SU-DHL-6 (cell line): ENCODE measurements around the gene U2AF2.
A peak's percentile ranks its signal among the peaks of the same experiment; 100 is the strongest.

Experiments
- H2AFZ ChIP-seq: fragments of 200-600 bp; sonication (generic); 2 replicates; pipeline ENCODE4 v1.6.1; 2014; ENCODE audit warnings: low read depth, mild to moderate bottlenecking, moderate library complexity, mixed read lengths, antibody characterized with exemption, low read length; ENCODE audit not compliant: severe bottlenecking
- H3F3A ChIP-seq: fragments of 200-600 bp; shearing (Covaris generic); 2 replicates; pipeline ENCODE4 v1.6.0; 2016; ENCODE audit warnings: antibody characterized with exemption, mild to moderate bottlenecking; ENCODE audit not compliant: insufficient read depth
- H3K27ac ChIP-seq: fragments of 200-600 bp; sonication (generic); 2 replicates; pipeline ENCODE4 v1.5.1; 2016; ENCODE audit warnings: low read depth, mild to moderate bottlenecking, low read length, moderate library complexity, mixed read lengths
- H3K27me3 ChIP-seq: fragments of 200-600 bp; sonication (generic), shearing (Covaris generic); 2 replicates; pipeline ENCODE4 v1.6.0; 2014; ENCODE audit warnings: mild to moderate bottlenecking, low read length
- H3K36me3 ChIP-seq: fragments of 200-600 bp; sonication (generic); 2 replicates; pipeline ENCODE4 v1.6.1; 2014; ENCODE audit warnings: mild to moderate bottlenecking, low read length, mixed read lengths
- H3K4me2 ChIP-seq: fragments of 300-600, 200-600 bp; shearing (Covaris generic), sonication (generic); 2 replicates; pipeline ENCODE4 v1.6.0; 2014; ENCODE audit warnings: low read length, low read depth, mild to moderate bottlenecking; ENCODE audit not compliant: poor library complexity, severe bottlenecking
- H3K4me3 ChIP-seq: fragments of 200-600 bp; sonication (generic); 2 replicates; pipeline ENCODE4 v1.5.1; 2014; ENCODE audit warnings: antibody characterized with exemption, low read length, mild to moderate bottlenecking, mixed read lengths; ENCODE audit not compliant: insufficient read depth, poor library complexity, severe bottlenecking
- H3K79me2 ChIP-seq: fragments of 200-600 bp; sonication (generic); 2 replicates; pipeline ENCODE4 v1.6.1; 2014; ENCODE audit warnings: mild to moderate bottlenecking, low read length, moderate library complexity; ENCODE audit not compliant: insufficient read depth
- H3K9ac ChIP-seq: fragments of 200-600 bp; sonication (generic); 2 replicates; pipeline ENCODE4 v1.7.0; 2014; ENCODE audit warnings: mild to moderate bottlenecking, low read length
- H3K9me2 ChIP-seq: fragments of 200-600 bp; sonication (generic); replicated peaks from 2 replicates; pipeline ENCODE4 v1.6.1; 2014; ENCODE audit warnings: low read length; ENCODE audit not compliant: insufficient read depth
- H3K9me3 ChIP-seq: fragments of 200-600 bp; sonication (generic); 2 replicates; pipeline ENCODE4 v1.6.1; 2014; ENCODE audit warnings: low read length, mixed read lengths; ENCODE audit not compliant: insufficient read depth
- H4K20me1 ChIP-seq: fragments of 200-600 bp; sonication (generic); 2 replicates; pipeline ENCODE4 v1.6.1; 2014; ENCODE audit warnings: low read depth, mild to moderate bottlenecking, antibody characterized with exemption, low read length, moderate library complexity, mixed read lengths
- EZH2phosphoT487 ChIP-seq: fragments of 200-600 bp; sonication (generic), shearing (Covaris generic); conservative IDR thresholded peaks from 2 replicates; pipeline ENCODE4 v1.6.1; 2018; ENCODE audit warnings: mild to moderate bottlenecking, antibody characterized with exemption, low read length, moderate library complexity, mixed read lengths
- TF ChIP-seq, protein P1 (sequence below): fragments of 200-600 bp; sonication (generic); IDR thresholded peaks from one replicate; pipeline ENCODE4 v1.5.1; 2017; ENCODE audit warnings: antibody characterized with exemption, mild to moderate bottlenecking, low read length, moderate library complexity; ENCODE audit not compliant: insufficient read depth, poor library complexity, severe bottlenecking

The U2AF2 gene

DNA sequence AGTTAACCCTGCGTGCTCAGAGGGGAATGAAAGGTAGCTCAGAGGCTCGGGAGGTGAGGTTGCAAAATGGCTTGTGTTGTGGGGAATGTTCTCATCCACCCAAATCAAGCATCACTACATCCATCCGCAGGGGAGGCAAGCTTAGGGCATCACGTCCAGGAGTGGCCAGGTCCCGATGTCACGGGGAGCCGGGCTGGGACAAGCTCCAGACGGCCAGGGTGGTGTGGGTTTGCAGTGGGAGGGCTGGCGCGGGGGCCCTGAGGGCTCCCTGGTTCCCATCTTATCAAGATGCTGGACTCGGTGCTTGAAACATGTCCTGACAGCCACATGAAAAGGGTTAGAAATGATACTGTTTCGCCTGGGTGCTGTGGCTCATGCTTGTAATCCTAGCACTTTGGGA, 46.0 kb downstream of the U2AF2 start:
- Histone ChIP-seq H3F3A (no peaks in the 10 kb centered on the region), H3K27me3 (no peaks in the 10 kb centered on the region), H4K20me1 (no peaks in the 10 kb centered on the region), H2AFZ (no peak overlapping the region), H3K4me3 (no peak overlapping the region), H3K36me3 (no peaks in the 10 kb centered on the region), H3K9me2 (no peaks in the 10 kb centered on the region), H3K79me2 (no peaks in the 10 kb centered on the region), H3K4me2 (no peak overlapping the region), H3K27ac (no peak overlapping the region), H3K9me3 (no peaks in the 10 kb centered on the region), H3K9ac (no peak overlapping the region)
- TF ChIP-seq, protein P1, sequence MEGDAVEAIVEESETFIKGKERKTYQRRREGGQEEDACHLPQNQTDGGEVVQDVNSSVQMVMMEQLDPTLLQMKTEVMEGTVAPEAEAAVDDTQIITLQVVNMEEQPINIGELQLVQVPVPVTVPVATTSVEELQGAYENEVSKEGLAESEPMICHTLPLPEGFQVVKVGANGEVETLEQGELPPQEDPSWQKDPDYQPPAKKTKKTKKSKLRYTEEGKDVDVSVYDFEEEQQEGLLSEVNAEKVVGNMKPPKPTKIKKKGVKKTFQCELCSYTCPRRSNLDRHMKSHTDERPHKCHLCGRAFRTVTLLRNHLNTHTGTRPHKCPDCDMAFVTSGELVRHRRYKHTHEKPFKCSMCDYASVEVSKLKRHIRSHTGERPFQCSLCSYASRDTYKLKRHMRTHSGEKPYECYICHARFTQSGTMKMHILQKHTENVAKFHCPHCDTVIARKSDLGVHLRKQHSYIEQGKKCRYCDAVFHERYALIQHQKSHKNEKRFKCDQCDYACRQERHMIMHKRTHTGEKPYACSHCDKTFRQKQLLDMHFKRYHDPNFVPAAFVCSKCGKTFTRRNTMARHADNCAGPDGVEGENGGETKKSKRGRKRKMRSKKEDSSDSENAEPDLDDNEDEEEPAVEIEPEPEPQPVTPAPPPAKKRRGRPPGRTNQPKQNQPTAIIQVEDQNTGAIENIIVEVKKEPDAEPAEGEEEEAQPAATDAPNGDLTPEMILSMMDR, result no peak
- no peak for TF ChIP-seq EZH2phosphoT487

DNA sequence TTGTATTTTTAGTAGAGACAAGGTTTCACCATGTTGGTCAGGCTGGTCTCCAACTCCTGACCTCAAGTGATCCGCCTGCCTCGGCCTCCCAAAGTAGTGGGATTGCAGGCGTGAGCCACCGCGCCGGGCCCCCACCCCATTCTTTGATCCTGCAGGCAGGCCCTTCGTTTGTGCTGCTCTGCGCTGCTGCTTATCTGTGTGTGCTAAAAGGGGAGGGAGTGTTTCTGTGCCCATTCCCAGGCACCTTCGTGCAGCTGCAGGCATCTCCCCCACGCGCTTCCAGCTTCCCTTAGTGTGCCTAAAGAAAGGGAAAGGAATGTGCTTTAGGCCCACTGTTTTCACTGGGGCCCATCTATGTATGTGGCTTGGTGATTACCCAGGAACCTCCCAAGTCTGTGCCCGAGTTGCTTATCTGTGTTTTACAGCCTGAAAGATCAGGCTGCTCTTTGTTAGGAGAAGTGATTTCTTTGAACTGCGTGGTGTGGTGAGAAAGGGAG, 47.3 kb downstream of the U2AF2 start:
- no peaks in the 10 kb centered on the region for H3K27me3 ChIP-seq
- H3K9ac ChIP-seq, result no peak overlapping the region
- H3F3A ChIP-seq, result no peaks in the 10 kb centered on the region
- H3K4me2 ChIP-seq, result no peak overlapping the region
- TF ChIP-seq, protein P1, result no peak
- no peak for TF ChIP-seq EZH2phosphoT487
- no peaks in the 10 kb centered on the region for H3K9me2 ChIP-seq
- no peak overlapping the region for H3K4me3 ChIP-seq
- H3K27ac ChIP-seq, result no peak overlapping the region
- H3K79me2 ChIP-seq, result no peaks in the 10 kb centered on the region
- no peaks in the 10 kb centered on the region for H3K36me3 ChIP-seq
- H3K9me3 ChIP-seq, result no peaks in the 10 kb centered on the region
- H2AFZ ChIP-seq, result no peak overlapping the region
- no peaks in the 10 kb centered on the region for H4K20me1 ChIP-seq

DNA sequence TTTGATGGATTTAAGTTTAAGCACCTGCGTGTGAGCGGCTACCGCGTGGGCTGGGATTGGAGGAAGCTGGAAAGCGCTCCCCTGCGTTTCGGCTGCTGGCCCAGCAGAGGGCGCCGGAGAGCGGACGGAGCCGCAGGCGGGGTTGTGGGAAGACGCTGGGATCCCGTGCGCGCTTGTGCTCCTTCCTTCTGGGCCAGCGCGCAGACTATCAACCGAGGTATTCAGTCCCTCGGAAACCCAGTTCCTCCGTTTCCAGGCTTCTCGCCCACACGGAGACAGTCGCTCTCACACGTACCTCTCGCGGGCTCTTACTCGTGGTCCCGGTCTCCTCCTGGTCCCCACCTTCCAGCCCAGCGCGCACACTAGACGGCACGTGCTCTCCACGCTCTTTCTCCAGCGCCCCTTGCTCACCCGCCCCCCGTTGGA, 49.0 kb downstream of the U2AF2 start:
- Histone ChIP-seq H3K27ac (no peak overlapping the region), H3K9me2 (no peaks in the 10 kb centered on the region), H3K27me3 (no peaks in the 10 kb centered on the region), H4K20me1 (no peaks in the 10 kb centered on the region), H3K4me3 (no peak overlapping the region), H3K79me2 (no peaks in the 10 kb centered on the region), H2AFZ (no peak overlapping the region), H3F3A (no peaks in the 10 kb centered on the region), H3K4me2 (no peak overlapping the region), H3K36me3 (no peaks in the 10 kb centered on the region), H3K9me3 (no peaks in the 10 kb centered on the region), H3K9ac (no peak overlapping the region)
- no peak for TF ChIP-seq EZH2phosphoT487
- TF ChIP-seq, protein P1, result peak; percentile 55
